ENCODE measurements around the gene ANKMY2. TPM values are rescaled to one million over a fixed set of nuclear protein-coding genes. Genes with fewer than 3 reads are reported as not detected.

Gene ANKMY2
- polyA plus RNA-seq, 1 donor from 2014 or later: 94.7 TPM

- no peak overlapping the region for H2AFZ ChIP-seq (ENCODE audit: low read depth, low read length)
- no peaks in the 10 kb centered on the region for H3F3A ChIP-seq (ENCODE audit: insufficient read depth, low read length, poor library complexity, severe bottlenecking)
- no peak overlapping the region for H3K9ac ChIP-seq (ENCODE audit: low read length)
- H3K36me3 ChIP-seq (ENCODE audit: insufficient read depth, low read length): no peaks in the 10 kb centered on the region
- no peak overlapping the region for H3K27ac ChIP-seq (ENCODE audit: low read length)
- H3K9me3 ChIP-seq (ENCODE audit: low read length): no peaks in the 10 kb centered on the region
- no peaks in the 10 kb centered on the region for H3K27me3 ChIP-seq (ENCODE audit: insufficient read depth, low read depth, low read length)
- TF ChIP-seq MXI1 (conservative IDR thresholded peaks at IDR 0.05; ENCODE audit: poor library complexity, severe bottlenecking) (no peak), SMC3 (conservative IDR thresholded peaks at IDR 0.05; ENCODE audit: poor library complexity) (no peak), EZH2 (IDR thresholded peaks at IDR 0.05; ENCODE audit: borderline replicate concordance, insufficient read depth, low read length, poor library complexity, severe bottlenecking) (no peak), EP300 (conservative IDR thresholded peaks at IDR 0.05; ENCODE audit: poor library complexity, severe bottlenecking) (no peak), REST (IDR thresholded peaks at IDR 0.05; ENCODE audit: borderline replicate concordance) (no peak), CTCF (IDR thresholded peaks at IDR 0.05; ENCODE audit: poor library complexity, severe bottlenecking) (no peak), RAD21 (conservative IDR thresholded peaks at IDR 0.05) (no peak), POLR2AphosphoS5 (IDR thresholded peaks at IDR 0.05) (no peak), TAF1 (IDR thresholded peaks at IDR 0.05; ENCODE audit: low read depth) (no peak)
- no peaks in the 10 kb centered on the region for H3K9me2 ChIP-seq (ENCODE audit: insufficient read depth, low read length)
- no peaks in the 10 kb centered on the region for H4K20me1 ChIP-seq (ENCODE audit: insufficient read depth)
- no peak overlapping the region for H3K4me2 ChIP-seq (ENCODE audit: low read length)
- H3K79me2 ChIP-seq (replicated peaks; ENCODE audit: insufficient read depth, low read length): no peaks in the 10 kb centered on the region
- no peak overlapping the region for H3K4me3 ChIP-seq (ENCODE audit: low read length)
Observed at GRCh38 chr7:16587129-16587528, 58.4 kb downstream of the ANKMY2 start.

- Histone ChIP-seq H2AFZ (ENCODE audit: low read depth, low read length) (no peak overlapping the region), H3K36me3 (ENCODE audit: insufficient read depth, low read length) (no peaks in the 10 kb centered on the region), H3K27me3 (ENCODE audit: insufficient read depth, low read depth, low read length) (no peaks in the 10 kb centered on the region), H3K4me2 (ENCODE audit: low read length) (no peak overlapping the region), H3K9me2 (ENCODE audit: insufficient read depth, low read length) (no peaks in the 10 kb centered on the region), H3K9me3 (ENCODE audit: low read length) (no peaks in the 10 kb centered on the region), H4K20me1 (ENCODE audit: insufficient read depth) (no peaks in the 10 kb centered on the region), H3K4me3 (ENCODE audit: low read length) (no peak overlapping the region), H3F3A (ENCODE audit: insufficient read depth, low read length, poor library complexity, severe bottlenecking) (no peaks in the 10 kb centered on the region), H3K79me2 (replicated peaks; ENCODE audit: insufficient read depth, low read length) (no peaks in the 10 kb centered on the region), H3K27ac (ENCODE audit: low read length) (no peak overlapping the region), H3K9ac (ENCODE audit: low read length) (no peak overlapping the region)
- TF ChIP-seq CTCF (IDR thresholded peaks at IDR 0.05; ENCODE audit: poor library complexity, severe bottlenecking) (no peak), TAF1 (IDR thresholded peaks at IDR 0.05; ENCODE audit: low read depth) (no peak), POLR2AphosphoS5 (IDR thresholded peaks at IDR 0.05) (no peak), EP300 (conservative IDR thresholded peaks at IDR 0.05; ENCODE audit: poor library complexity, severe bottlenecking) (no peak)
Observed at GRCh38 chr7:16586081-16586874, 59.3 kb downstream of the ANKMY2 start.
